GM18508 (cell line): Measurements from ENCODE around the gene STRIT1.

Experiments
- ATAC-seq: cut with Tn5 transposase; IDR thresholded peaks from one replicate; pipeline ENCODE4 v1.9.1; 2021; ENCODE audit warnings: moderate number of reproducible peaks; ENCODE audit not compliant: insufficient read depth, unreplicated experiment

The STRIT1 gene

GRCh38 chr3:155293516-155293915, at the start of gene STRIT1:
STRIT1 (minus strand) TSS chr3:155293683.
- ATAC-seq: no peak

- no peak for ATAC-seq
These were observed 48.9 kb upstream of the STRIT1 start for GRCh38 chr3:155342344-155342743.

DNA sequence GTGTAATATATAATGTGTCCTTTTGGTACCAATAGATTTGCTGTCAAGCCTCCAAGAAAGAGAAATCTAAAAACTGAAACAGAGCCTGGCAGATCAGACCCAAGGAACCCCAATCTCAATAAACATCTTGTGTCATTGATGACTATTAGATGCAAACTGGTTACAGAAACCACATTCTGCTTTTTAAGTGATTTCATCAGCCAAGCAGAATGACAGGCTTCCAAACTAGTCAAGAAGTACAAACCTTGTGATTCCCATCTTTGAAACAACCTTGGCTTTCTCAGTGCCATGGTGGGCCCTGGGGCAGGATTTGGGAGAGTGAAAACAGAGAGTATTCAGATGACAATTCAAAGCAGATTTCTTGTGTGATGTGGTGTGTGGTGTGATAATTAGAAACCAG, 45.6 kb upstream of the STRIT1 start:
- ATAC-seq: no peak

- ATAC-seq: no peak
These were observed 42.4 kb upstream of the STRIT1 start for GRCh38 chr3:155335724-155336354.

DNA sequence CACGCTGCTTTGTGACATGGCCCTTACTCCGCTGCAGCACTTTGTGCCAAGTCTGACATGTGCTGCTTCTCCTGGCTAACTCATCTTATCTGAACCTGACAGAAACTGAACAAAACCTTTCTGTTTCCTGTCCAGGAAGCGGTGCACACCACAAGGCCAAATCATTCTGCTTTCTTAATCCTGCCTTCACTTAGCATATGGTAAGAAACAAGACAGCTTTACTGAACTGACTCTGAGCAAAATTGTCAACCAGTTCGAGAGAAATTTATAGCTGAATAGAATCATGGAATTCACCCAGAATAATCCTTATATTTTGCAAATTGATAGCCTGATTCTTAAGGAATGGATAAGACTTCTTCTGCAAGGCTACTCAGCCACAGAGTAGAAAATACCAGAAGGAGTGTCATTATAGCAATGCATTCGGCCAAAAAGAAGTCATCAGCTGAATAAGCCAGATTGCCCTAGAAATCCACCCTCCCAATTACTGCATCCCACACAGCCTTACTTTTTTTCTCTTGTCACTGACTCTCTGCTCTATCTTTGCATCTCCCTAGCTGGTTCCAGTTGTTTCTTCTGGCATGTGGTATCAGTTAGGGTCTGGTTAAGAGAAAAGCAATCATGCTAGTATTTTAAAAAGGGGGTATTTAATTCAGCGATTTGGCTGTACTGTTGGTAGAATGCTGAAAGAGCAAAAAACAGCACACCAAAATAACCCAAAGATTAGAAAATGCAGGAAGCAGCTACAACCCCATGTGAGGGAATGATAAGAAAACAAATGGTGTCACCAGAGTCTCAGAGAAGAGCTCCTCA, 41.6 kb upstream of the STRIT1 start:
- ATAC-seq: peak; percentile 75

DNA sequence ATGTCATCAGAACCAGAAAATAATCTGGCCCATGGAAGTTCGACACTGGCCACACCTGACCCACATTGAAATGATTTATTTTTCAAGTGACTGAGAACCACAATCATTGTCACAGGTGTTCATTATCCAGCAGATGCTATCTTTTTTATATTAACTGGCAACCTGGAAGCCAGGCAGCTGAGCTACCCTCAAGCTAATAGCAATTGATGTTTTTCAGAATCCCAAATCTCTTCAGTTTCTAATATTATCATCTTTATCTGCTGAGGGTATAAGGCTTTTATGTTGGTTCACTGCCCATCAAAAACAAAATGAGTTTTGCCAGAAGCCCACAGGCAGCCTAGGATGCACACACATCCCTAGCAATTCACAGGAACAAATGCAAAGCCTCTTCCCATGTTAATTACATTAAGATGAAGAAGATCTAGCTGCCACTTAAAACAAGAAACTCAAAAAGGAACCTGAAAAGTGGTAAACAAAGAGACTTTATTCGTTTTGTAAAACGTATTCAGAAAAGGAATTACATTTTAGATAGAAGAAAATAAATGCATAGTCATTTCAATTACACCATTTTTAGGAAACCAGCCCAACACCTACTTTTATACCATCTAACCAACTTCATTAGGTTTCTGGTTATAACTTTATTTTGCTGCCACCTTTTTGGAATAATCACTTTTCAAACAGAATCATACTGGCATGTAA, 40.9 kb upstream of the STRIT1 start:
- ATAC-seq: no peak

GRCh38 chr3:155332716-155333115, 39.2 kb upstream of the STRIT1 start:
- ATAC-seq: no peak

GRCh38 chr3:155331078-155331477, 37.6 kb upstream of the STRIT1 start:
- no peak for ATAC-seq

DNA sequence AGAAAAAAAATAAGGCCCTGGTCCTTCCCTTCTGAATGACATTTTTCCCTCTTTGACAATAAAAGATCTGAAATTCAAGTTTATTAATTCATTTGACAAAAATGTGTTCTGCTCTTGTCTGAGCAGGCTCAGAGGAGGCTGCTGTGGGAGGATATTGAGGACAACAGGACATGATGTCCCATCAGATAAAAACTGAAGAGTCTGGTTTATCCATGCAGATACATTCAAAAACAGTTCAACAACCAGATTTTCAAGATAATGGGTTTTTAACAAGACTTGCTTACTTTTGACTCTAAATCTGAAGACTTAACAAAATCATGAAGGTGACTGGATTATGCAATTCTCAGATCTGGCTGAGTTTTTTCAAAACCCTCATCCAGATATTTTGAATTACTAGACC, 36.9 kb upstream of the STRIT1 start:
- no peak for ATAC-seq

GRCh38 chr3:155329513-155330048, 36.1 kb upstream of the STRIT1 start:
- no peak for ATAC-seq

DNA sequence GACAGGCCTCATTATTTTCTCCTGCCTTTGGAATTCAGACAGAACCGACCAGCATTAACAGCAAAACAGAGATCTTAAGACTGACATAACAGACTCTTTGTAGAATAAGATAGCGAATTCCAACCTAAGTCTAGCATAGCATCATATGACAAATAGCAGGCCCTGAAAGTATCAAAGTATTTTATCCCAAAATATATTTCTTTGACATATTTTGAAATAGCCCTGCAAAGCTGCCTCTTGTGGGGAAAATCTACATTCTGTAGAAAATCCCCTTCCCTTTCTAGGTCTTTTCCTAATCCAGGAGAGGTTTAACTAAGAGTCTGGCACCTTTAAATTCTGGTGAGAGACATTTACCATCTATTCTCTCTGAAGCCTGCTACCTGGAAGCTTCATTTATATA, 34.4 kb upstream of the STRIT1 start:
- ATAC-seq: no peak

- no peak for ATAC-seq
These were observed 33.9 kb upstream of the STRIT1 start for GRCh38 chr3:155327430-155327829.

DNA sequence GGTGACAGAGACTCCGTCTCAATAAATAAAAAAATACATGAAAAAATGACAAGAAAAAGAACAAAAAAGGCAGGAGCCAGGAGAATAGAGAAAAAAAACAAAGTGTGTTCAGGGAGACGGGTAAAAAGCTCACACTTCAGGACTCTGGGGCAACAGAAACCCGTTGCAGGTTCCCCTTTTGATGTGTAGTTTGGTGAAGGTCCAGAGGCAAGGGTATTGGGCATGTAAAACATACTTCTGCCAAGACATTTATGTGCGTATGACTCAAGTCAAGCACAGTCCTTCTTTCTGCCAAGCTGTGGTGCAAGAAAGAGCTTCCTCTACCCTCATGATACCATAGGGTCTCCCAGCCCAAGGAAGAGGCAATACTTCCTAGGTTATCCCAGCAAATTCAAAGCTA, 33.4 kb upstream of the STRIT1 start:
- no peak for ATAC-seq

DNA sequence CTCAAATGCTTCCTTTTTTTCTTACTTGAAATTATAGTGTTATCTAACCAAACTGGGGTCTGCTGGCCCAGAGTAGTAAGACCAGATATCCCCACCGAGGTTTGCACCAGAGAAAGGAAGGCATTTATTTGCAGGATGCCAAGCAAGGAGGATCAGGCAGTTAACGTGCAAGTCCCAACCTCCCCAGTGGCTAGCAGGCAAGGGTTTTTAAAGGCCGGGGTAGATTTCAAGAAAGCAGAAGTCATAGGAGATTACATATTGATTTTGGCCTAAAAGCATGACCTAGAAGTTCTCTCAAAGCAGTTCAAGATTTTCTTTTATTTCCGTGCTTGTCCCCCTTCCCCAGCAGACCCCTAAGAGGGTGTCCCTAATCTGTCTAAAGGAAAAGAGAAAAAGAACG, 32.8 kb upstream of the STRIT1 start:
- ATAC-seq: no peak

- ATAC-seq: no peak
These were observed 31.9 kb upstream of the STRIT1 start for GRCh38 chr3:155325263-155325835.

- peak; percentile 90 for ATAC-seq
These were observed 29.7 kb upstream of the STRIT1 start for GRCh38 chr3:155323063-155323666.

DNA sequence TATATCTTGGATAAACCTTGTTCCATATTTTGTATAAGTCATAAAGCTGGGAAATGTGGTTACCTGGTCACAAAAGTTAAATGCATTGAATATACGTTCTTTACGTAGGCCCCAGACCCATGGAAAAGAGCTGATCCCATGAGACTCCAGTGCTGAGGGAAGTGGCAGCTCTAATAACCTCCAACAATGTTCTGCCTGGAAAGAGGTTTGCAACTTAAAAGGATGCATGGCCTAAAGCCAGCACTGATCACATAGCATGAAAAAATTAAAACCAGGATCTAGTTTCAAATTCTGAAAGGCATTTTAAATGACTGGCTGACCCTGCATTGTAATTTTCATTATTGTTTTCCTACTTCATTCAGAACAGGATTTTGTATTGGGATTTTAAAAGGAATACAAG, 27.9 kb upstream of the STRIT1 start:
- no peak for ATAC-seq

DNA sequence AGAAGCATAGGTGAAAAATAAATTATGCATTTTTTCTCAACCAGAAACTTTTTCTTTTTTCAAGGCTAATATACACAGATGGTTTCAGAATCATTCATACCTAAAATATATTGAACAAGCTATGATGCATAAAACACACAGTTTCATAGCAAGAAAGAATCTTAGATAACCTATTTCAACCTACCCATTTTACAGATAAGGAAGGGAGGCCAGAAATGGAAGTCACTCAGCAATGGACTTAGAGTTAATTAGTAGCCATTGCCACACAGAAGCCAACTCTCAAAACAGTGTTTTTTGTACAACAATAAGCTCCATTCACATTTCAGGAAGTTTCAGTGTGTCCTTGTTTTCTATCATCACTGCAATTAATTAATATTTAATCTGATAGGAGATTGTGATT, 27.5 kb upstream of the STRIT1 start:
- no peak for ATAC-seq

DNA sequence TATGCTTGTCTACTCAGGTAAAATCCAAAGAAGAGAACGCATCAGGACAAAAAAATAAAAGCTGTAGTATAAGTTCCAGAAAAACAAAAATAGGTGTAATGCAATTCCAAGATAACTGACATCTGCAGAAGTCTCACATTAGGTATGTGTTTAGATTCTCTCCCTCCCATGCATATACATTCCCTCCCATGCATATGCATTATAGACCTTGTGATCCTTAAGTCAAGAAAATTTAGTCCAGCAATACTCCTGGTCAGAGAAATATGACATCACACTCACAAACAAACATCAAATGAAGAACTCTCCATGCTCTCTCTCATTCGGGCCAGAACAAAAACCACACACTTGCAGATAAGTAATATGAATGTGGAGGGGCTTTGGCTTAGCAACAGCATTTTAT, 25.3 kb upstream of the STRIT1 start:
- ATAC-seq: no peak

DNA sequence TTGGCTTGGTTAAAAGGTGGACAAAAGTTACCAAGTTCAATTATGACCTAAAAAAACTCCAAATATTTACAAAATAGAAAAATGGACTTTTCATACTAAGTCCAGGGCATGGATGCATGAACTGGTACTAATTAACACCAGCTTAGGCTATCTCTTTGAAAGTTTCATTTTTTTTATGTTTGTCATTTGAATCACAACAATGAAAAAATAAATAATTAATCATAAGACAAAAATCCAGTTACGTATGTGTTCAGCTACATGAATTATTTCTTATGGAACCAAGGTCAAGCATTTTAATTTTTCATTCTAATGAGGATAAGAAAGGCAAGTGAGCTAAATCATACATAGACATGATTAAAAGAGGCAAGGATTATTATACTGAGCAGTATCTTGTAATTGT, 23.7 kb upstream of the STRIT1 start:
- ATAC-seq: no peak
